Tibial nerve (tissue), 4 donors: ENCODE results near the gene ECPAS. TPM values are rescaled to one million over a fixed set of nuclear protein-coding genes. Genes with fewer than 3 reads are reported as not detected.
"Not testable (repeated sequence)": the region's sequence is repeated elsewhere in the genome, so short reads cannot be mapped to it uniquely, and the experiment has no call there.

ENCODE experiments used
- DNase-seq, 2 donors: peaks; one replicate each; pipeline ENCODE4 v3.0.0-alpha.2; 2019; ENCODE audit warnings: low spot score in 2 of 2
- H3K27ac ChIP-seq, 4 donors: fragments of 200-600 bp; sonication (generic) in 3 of 4; one replicate each; pipeline ENCODE4 v1.5.1; 2017 to 2019; ENCODE audit warnings: mild to moderate bottlenecking in 1 of 4
- H3K27me3 ChIP-seq, 2 donors: fragments of 200-600 bp; sonication (generic) in 1 of 2; one replicate each; pipeline versions ENCODE4 v1.5.1 to v1.6.0; 2017 to 2019
- H3K36me3 ChIP-seq, 3 donors: fragments of 200-600 bp; sonication (generic); one replicate each; pipeline ENCODE4 v1.5.1; 2018 to 2019
- H3K4me1 ChIP-seq, 4 donors: fragments of 200-600 bp; sonication (generic) in 3 of 4; one replicate each; pipeline ENCODE4 v1.5.1; 2017 to 2019
- H3K4me3 ChIP-seq, 4 donors: fragments of 200-600 bp; sonication (generic) in 3 of 4; one replicate each; pipeline ENCODE4 v1.5.1; 2017 to 2019; ENCODE audit warnings: mild to moderate bottlenecking in 1 of 4, moderate library complexity in 1 of 4
- H3K9me3 ChIP-seq, 4 donors: fragments of 200-600 bp; sonication (generic) in 3 of 4; one replicate each; pipeline ENCODE4 v1.5.1; 2017 to 2019
- CTCF ChIP-seq, 5 experiments: fragments of 200-600 bp in 3 of 5; fragments of 450-650 bp in 2 of 5; sonication (generic) in 3 of 5; IDR thresholded peaks; one replicate each; pipeline ENCODE4 v1.5.1; 2016 to 2019; ENCODE audit warnings: antibody characterized with exemption in 5 of 5, mild to moderate bottlenecking in 3 of 5, moderate library complexity in 2 of 5
- EP300 ChIP-seq, 2 donors: sonication (generic); formaldehyde crosslinking; IDR thresholded peaks; one replicate each; pipeline ENCODE4 v1.6.1; 2017; ENCODE audit warnings: antibody characterized with exemption in 2 of 2, mild to moderate bottlenecking in 1 of 2
- POLR2A ChIP-seq, 2 donors: fragments of 450-650 bp; IDR thresholded peaks; one replicate each; pipeline ENCODE4 v1.6.1; 2017; ENCODE audit warnings: antibody characterized with exemption in 2 of 2, mild to moderate bottlenecking in 2 of 2, moderate library complexity in 2 of 2
- WGBS, 2 donors: methylation state at CpG; one replicate each; pipeline ENCODE4 v1.1.5; 2018; 5-methylcytosine and 5-hydroxymethylcytosine counted together
- total RNA-seq, 4 donors: library from RNA; depleted of rRNA; stranded (reverse); fragments of >200 nt; gene quantifications; one replicate each; pipeline ENCODE4 v1.1.0, GENCODE V29; 2016

Gene ECPAS
- total RNA-seq, 4 donors from 2014 or later = 87.9 to 150 (median 96.6) TPM

- TF ChIP-seq POLR2A (IDR thresholded peaks at IDR 0.05) (no peak), CTCF (IDR thresholded peaks at IDR 0.05) (no peak), EP300 (IDR thresholded peaks at IDR 0.05) (no peak)
These were observed 18.3 kb upstream of the ECPAS start for GRCh38 chr9:111502506-111502905.

GRCh38 chr9:111501648-111502047 lies 17.5 kb upstream of the ECPAS start:
- Histone ChIP-seq H3K27me3 (no peaks in the 10 kb centered on the region), H3K27ac (no peak overlapping the region), H3K4me1 (no peaks in the 10 kb centered on the region), H3K4me3 (no peak overlapping the region), H3K36me3 (no peaks in the 10 kb centered on the region), H3K9me3 (no peaks in the 10 kb centered on the region)
- 73 to 79% methylated on average over 3 to 4 of the region's 6 CpGs for WGBS, 2 donors
- TF ChIP-seq EP300 (IDR thresholded peaks at IDR 0.05) (no peak), POLR2A (IDR thresholded peaks at IDR 0.05) (no peak), CTCF (IDR thresholded peaks at IDR 0.05) (no peak)
- DNase-seq = no peak

More at GRCh38 chr9:111502506-111502905, 18.3 kb upstream of the ECPAS start:
- Histone ChIP-seq H3K27ac (no peak overlapping the region), H3K27me3 (no peaks in the 10 kb centered on the region), H3K4me3 (no peak overlapping the region), H3K9me3 (no peaks in the 10 kb centered on the region), H3K36me3 (no peaks in the 10 kb centered on the region), H3K4me1 (no peaks in the 10 kb centered on the region)
- DNase-seq = no peak
- 63 to 84% methylated on average over 1 to 3 of the region's 3 CpGs for WGBS, 2 donors

GRCh38 chr9:111501005-111501562 lies 16.9 kb upstream of the ECPAS start:
- WGBS, 2 donors = 92 to 97% methylated on average over 7 to 15 of the region's 16 CpGs
- Histone ChIP-seq H3K36me3 (no peaks in the 10 kb centered on the region), H3K4me3 (no peak overlapping the region), H3K4me1 (no peaks in the 10 kb centered on the region), H3K27me3 (no peaks in the 10 kb centered on the region), H3K9me3 (no peaks in the 10 kb centered on the region), H3K27ac (no peak overlapping the region)
- no peak for DNase-seq
- TF ChIP-seq CTCF (IDR thresholded peaks at IDR 0.05) (no peak), POLR2A (IDR thresholded peaks at IDR 0.05) (no peak), EP300 (IDR thresholded peaks at IDR 0.05) (no peak)

GRCh38 chr9:111497196-111497595 lies 13.0 kb upstream of the ECPAS start:
- not testable (repeated sequence) for H3K36me3 ChIP-seq, H3K4me3 ChIP-seq, H3K9me3 ChIP-seq, H3K27ac ChIP-seq, DNase-seq, H3K27me3 ChIP-seq, H3K4me1 ChIP-seq
- 88 to 91% methylated on average over 2 of the region's 2 CpGs for WGBS, 2 donors

- Histone ChIP-seq H3K4me3 (peak overlapping the region; percentile 33 to 96 (median 81)), H3K27me3 (no peaks in the 10 kb centered on the region), H3K36me3 (no peaks in the 10 kb centered on the region), H3K27ac (peak overlapping the region; percentile 96 to 99 (median 98)), H3K4me1 (peaks cover 0 to 33% (median 11%) of the 10 kb centered on the region in 4 donors), H3K9me3 (no peaks in the 10 kb centered on the region)
- TF ChIP-seq EP300 (IDR thresholded peaks at IDR 0.05) = no peak
- TF ChIP-seq POLR2A (IDR thresholded peaks at IDR 0.05) = no peak
- no peak for TF ChIP-seq CTCF (IDR thresholded peaks at IDR 0.05)
- WGBS, 2 donors = 1 to 2% methylated on average over 4 of the region's 4 CpGs
- no peak for DNase-seq
These were observed 350 bp upstream of the ECPAS start for GRCh38 chr9:111484572-111484894.

GRCh38 chr9:111483439-111483857 lies 735 bp downstream of the ECPAS start:
- Histone ChIP-seq H3K9me3 (no peaks in the 10 kb centered on the region), H3K4me3 (peak overlapping the region in 3 of 4 donors; percentile 93 to 96 (median 96)), H3K36me3 (no peaks in the 10 kb centered on the region), H3K4me1 (peaks cover 0 to 44% (median 11%) of the 10 kb centered on the region in 4 donors), H3K27ac (peak overlapping the region; percentile 96 to 99 (median 98)), H3K27me3 (no peaks in the 10 kb centered on the region)
- no peak for TF ChIP-seq POLR2A (IDR thresholded peaks at IDR 0.05)
- TF ChIP-seq CTCF (IDR thresholded peaks at IDR 0.05) = no peak
- no peak for TF ChIP-seq EP300 (IDR thresholded peaks at IDR 0.05)
- peak in 1 of 2 donors; percentile 19 for DNase-seq
- 0% methylated on average over 5 to 10 of the region's 78 CpGs for WGBS, 2 donors
